HG02973 (cell line): ENCODE measurements around the gene ADISSP.

Experiments
- ATAC-seq: cut with Tn5 transposase; IDR thresholded peaks from one replicate; pipeline ENCODE4 v1.9.1; 2021; ENCODE audit warnings: moderate library complexity; ENCODE audit not compliant: unreplicated experiment

The ADISSP gene

GRCh38 chr20:3767427-3768341 is at the start of gene ADISSP:
Gene ADISSP (minus strand): TSS chr20:3767753. CDS start chr20:3760100, 7,653 bp downstream.
- ATAC-seq = peak; percentile 88

- ATAC-seq = no peak
Observed at GRCh38 chr20:3815703-3816315, 48.3 kb upstream of the ADISSP start.

- ATAC-seq = no peak
Observed at GRCh38 chr20:3814928-3815495, 47.5 kb upstream of the ADISSP start.

- ATAC-seq = no peak
Observed at GRCh38 chr20:3813848-3814581, 46.5 kb upstream of the ADISSP start.

- no peak for ATAC-seq
Observed at GRCh38 chr20:3812975-3813847, 45.7 kb upstream of the ADISSP start.

- ATAC-seq = no peak
Observed at GRCh38 chr20:3812259-3812681, 44.7 kb upstream of the ADISSP start.

GRCh38 chr20:3811467-3812258 is 44.1 kb upstream of the ADISSP start:
- no peak for ATAC-seq

GRCh38 chr20:3808544-3808943 is 41.0 kb upstream of the ADISSP start:
- no peak for ATAC-seq

GRCh38 chr20:3804781-3805180 is 37.2 kb upstream of the ADISSP start:
- ATAC-seq = no peak

- ATAC-seq = no peak
Observed at GRCh38 chr20:3804254-3804751, 36.8 kb upstream of the ADISSP start.

GRCh38 chr20:3803854-3804253 is 36.3 kb upstream of the ADISSP start:
- no peak for ATAC-seq

GRCh38 chr20:3803289-3803688 is 35.7 kb upstream of the ADISSP start:
- ATAC-seq = no peak

- ATAC-seq = no peak
Observed at GRCh38 chr20:3802524-3803239, 35.1 kb upstream of the ADISSP start.

- ATAC-seq = no peak
Observed at GRCh38 chr20:3801846-3802245, 34.3 kb upstream of the ADISSP start.

GRCh38 chr20:3801299-3801698 is 33.7 kb upstream of the ADISSP start:
- no peak for ATAC-seq

GRCh38 chr20:3800878-3801260 is 33.3 kb upstream of the ADISSP start:
- no peak for ATAC-seq

GRCh38 chr20:3800256-3800877 is 32.8 kb upstream of the ADISSP start:
- no peak for ATAC-seq

GRCh38 chr20:3798908-3799248 is 31.3 kb upstream of the ADISSP start:
- no peak for ATAC-seq
